Left lobe of liver (tissue), 2 donors: ENCODE results near the gene CIB4. TPM values are rescaled to one million over a fixed set of nuclear protein-coding genes. Genes with fewer than 3 reads are reported as not detected.
"Not testable (repeated sequence)": the region's sequence is repeated elsewhere in the genome, so short reads cannot be mapped to it uniquely, and the experiment has no call there.

Experiments
- ATAC-seq: fragments of 200-7000 bp; cut with Tn5 transposase; one replicate; pipeline ENCODE4 v1.9.1; 2020; ENCODE audit warnings: mild to moderate bottlenecking, moderate library complexity
- DNase-seq: peaks from one replicate; pipeline ENCODE4 v3.0.0-alpha.2; 2020; ENCODE audit warnings: low spot score
- total RNA-seq: library from RNA; stranded (reverse); gene quantifications from one replicate; pipeline ENCODE4 v1.2.1, GENCODE V29; 2021
- donor health status: DM: no; HTN: no; CAD: no; lungs with moderate emphysema.
- donor health status: DM: no; HTN: yes; CAD: no.

Gene CIB4
- total RNA-seq, 1 donor from 2014 or later = not detected

DNA sequence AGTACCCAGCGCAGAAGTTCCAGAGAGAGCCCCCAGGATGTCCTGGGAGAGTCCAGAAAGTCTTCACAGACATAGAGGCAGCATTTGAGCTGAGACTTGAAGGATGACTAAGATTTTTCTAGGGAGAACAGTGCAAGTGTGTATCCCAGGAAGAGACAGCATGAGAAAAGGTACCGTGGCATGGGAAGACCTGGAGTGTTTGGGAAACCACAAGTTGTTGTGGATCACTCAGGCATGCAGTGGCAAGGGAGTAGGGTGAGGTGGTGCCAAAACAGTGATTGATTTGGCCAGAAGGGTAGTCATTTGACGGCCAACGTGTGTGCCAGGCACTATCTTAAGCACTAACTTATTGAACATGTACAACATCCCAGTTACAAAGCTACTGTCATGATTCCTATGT is 26.9 kb upstream of the CIB4 start:
- DNase-seq (no peak), ATAC-seq (no peak)

DNA sequence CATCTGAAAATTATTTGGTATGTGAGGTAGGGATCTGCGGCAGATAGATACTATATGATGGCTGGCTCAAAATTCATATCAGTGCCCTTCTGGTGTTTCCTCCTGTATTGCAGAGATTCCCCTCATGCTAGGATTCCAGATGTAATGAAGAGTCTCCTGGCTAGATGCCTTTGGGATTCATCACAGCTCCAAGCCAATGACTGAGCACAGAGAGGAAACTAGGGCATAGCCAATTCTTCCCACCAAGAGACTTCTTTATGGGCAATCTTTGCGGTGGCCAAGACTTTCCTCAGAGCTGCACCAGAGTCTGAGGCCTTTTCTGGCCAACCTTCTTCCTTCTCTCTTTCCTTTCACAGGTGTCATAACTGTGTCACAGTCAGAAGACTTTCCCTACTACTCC is 25.5 kb upstream of the CIB4 start:
- ATAC-seq (no peak), DNase-seq (no peak)

DNA sequence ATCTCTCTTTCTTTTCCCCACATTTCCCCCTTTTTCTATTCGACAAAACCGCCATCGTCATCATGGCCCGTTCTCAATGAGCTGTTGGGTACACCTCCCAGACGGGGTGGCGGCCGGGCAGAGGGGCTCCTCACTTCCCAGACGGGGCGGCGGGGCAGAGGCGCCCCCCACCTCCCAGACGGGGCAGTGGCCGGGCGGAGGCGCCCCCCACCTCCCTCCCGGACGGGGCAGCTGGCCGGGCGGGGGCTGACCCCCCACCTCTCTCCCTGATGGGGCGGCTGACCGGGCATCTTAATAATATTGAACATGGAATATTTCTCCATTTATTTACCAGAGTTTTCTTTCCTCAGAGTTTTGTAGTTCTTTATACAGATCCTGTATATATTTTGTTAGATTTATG is 24.1 kb upstream of the CIB4 start:
- ATAC-seq, DNase-seq: not testable (repeated sequence)

DNA sequence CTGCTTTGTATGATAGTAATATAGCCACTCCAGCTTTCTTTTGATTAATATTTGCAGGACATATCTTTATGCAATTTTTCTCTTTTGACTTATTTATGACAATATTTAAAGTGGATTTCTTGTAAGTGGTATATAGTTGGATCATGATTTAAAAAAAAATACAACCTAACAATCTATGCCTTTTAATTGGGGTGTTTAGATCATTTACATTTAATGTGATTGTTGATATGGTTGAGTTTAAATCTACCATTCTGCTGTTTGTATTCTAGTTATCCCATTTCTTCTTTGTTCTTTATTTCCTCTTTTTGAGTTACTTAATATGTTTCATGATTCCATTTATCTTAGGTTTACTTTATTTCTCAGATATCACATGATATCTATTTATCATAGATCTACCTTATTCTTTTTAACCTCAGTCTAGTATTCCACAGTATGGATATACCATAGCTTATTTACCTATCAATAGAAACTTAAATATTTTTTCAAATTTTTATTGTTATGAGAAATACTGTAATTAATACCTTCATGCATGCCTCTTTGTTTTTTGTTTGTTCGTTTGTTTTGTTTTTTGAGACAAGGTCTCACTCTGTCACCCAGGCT is 19.3 kb upstream of the CIB4 start:
- no peak for ATAC-seq
- DNase-seq = no peak

DNA sequence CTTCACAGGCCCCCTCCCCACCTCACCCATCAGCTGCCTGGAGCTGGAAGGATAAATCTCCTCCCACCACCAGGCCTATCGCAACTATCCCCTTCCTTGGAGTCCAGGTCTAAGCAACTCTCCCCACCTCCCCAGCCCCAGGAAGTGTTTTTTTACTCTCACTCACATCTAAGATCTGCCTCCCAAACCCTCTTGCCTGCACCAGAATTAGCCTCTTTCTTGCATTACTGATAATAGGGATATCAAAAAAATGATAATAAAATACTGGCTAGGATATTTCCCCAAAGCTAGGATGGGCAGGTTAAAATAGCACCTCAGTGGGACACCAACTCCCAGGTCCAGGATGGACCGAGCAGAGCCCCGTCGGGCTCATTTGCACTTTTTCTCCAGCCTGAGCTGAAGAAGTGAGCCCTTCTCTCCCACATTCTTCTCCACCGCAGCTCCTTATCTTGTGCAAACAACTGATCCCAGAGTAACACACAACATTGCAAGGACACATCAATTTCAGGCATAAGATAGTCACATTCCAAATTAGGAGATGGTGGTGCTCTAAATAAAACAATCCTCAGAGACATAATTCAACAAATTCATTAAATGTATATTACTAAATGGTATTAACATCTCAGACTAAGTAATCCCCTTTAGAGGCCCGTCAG is 17.7 kb upstream of the CIB4 start:
- ATAC-seq (no peak), DNase-seq (no peak)

DNA sequence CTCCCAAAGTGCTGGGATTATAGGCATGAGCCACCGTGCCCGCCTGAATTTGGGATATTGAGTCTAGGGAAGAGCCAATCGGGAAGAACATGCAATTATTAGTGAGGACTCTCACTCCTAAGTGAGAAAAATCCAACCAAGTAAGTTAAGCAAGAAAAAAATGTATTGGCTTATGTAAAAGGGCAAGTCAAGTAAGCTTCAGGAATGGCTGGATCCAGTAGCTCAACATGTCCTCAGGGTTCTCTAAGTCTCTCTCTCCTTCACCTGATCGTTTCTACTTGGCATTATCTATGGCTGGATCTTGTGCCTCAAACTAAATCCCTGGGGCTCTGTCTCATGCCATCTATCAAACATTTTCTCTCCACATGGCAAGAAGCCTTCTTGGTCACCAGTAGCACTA is 16.1 kb upstream of the CIB4 start:
- DNase-seq (no peak), ATAC-seq (no peak)

DNA sequence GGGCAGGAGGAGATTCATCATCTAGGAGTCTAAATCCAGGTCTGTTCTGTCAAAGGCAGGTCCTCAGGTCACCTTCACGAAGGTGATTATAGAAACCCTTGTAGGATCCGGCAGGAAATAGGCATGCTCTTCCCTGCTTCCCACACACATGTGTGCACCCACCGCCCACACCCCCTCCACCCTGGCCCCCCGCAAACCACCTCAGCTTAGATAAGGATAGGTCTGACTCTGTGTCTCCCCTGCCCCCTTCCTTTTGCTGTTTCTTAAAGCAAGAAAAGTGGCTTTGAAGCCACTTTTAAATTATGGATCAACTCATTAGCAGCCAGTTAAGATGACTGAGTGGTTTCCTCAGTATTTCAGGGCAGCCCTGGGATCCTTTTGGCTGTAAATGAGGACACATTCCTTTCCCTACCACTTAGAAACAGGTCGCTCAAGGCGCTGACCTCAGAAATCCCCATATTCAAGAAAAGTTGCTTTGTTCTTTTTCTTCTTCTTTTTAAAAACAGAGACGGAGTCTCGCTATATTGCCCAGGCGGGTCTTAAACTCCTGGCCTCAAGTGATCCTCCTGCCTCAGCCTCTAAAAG is 14.5 kb upstream of the CIB4 start:
- DNase-seq = no peak
- no peak for ATAC-seq

DNA sequence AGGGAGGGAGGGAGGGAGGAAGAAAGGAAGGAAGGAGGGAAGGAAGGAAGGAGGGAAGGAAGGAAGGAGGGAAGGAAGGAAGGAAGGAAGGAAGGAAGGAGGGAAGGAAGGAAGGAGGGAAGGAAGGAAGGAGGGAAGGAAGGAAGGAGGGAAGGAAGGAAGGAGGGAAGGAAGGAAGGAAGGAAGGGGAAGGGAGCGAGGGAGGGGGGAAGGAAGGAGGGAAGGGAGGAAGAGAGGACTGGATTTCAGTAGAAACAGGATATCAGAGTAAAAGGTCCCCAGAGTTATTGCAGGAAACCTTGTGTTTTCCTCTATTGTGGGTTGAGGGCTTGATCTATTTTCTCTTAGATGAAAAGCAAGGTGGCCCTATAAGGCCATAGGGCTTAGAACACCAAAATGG is 14.0 kb upstream of the CIB4 start:
- not testable (repeated sequence) for DNase-seq, ATAC-seq

DNA sequence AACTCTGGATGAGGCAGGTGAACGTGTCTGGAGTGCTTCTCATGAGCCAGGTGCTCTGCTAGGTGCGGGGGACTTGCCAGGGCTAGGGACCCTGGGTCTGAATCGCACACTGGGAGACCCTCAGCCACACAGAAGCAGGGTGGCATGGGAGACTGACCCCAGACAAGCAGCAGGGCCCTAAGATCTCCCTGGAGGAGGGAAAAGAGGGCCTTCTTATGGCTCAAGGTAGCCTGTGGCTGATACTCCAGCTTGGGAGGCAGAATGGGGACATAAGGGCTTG is 12.8 kb upstream of the CIB4 start:
- no peak for DNase-seq
- no peak for ATAC-seq

DNA sequence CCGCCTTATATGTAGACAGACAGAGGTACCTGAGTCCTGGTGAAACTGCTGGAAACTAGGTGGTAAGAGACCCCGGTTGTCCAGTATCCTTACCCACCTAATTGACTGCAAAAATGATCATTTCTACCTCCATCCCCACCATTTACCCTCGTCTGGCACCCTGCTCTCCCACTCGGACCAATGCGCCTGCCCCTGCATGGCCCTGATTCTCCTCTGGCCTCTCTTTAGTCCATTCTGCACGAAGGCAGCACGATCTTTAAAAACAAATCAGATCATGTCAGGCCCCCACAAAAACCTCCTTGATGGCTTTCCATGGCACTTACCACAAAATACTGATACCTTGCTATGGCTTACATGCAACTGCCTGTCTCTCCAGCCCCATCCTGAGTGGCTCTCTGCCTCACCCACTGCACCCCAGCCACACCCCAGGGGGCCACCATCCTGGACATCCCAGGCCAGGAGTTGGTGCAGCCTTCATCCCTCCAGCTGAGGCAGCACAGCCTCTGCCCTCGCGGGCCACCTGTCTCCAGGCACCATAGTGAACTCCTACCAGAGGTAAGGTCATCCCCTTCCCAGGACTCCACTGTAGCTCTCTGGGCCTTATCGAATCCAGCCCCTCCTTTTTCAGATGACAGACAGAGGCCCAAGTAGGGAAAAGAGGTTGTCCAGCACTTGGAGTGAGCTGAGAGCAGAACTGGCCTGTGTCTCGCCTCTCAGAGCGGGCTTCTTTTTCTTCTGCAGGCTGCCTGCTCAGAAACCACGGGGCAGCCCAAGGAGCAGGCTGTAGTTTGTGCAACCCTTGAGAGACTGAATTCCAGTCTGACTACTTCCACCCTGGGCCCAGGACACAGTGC is 12.3 kb upstream of the CIB4 start:
- ATAC-seq = no peak
- DNase-seq = peak; percentile 18

DNA sequence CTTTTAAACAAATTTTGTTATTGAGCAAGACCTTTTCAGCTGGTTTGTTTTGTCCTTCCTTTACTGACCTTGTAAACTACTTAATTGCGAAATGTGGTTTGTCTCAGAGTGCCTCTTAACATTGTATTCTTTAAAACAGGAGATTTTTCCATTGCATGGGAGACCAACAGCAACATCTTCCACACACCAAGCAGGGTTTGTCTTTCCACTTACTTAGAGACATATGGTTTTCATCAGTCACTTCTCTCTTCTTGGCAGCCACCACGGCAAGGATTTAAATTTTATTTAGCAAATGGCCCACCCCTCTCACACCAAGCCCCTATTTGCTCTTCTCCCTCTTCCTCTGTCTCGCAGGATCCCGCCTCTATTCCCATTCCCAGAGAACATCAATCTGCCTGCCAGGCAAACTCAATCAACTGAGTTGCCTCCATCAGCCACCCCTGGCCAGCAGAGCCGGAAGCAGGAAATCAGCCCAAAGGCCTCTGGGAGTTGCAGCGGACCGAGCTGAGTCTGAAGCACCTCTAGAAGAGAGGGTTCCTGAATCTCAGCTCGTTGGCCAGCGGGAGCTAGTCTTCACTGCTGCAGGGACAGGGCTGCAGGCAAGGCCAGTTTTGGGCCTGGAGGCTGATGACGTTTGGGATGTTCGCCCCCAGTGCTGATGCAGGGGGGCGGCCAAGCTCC is 11.3 kb upstream of the CIB4 start:
- ATAC-seq = no peak
- no peak for DNase-seq

DNA sequence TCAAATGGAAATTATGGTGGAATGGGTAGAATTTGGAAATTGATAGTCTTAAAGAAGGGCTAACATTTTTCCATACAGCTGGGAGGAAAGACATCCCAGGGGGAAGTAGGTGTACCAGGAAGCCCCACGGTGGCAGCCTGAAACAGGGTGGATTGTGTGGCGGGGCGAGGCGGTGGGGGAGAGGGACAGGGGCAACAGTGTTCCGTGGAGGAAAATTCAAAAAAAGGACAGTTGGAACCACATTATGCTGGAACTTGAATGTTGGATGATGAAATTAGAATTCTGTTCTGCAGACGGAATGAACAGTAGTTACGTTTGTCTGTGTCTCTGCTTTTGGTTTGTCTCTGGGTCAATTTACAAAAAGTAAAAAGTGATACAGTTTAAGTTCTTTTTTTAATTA is 10.6 kb upstream of the CIB4 start:
- ATAC-seq = no peak

DNA sequence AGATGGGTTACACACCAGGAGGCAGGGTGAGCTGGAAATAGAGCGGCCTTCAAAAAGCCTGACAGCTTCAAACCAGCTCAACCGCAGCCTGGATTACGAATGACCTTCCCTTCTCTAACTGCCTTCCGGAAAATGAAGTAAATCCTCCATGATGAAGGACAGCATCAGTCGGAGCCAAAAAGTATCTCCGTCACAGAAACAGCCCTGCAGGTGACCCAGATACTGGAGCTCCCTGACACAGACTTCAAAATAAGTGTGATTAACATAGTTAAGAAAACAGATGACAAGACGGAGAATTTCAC is 10.3 kb upstream of the CIB4 start:
- DNase-seq (no peak), ATAC-seq (no peak)

More for the DNA sequence above, 10.6 kb upstream of the CIB4 start:
- DNase-seq = no peak

DNA sequence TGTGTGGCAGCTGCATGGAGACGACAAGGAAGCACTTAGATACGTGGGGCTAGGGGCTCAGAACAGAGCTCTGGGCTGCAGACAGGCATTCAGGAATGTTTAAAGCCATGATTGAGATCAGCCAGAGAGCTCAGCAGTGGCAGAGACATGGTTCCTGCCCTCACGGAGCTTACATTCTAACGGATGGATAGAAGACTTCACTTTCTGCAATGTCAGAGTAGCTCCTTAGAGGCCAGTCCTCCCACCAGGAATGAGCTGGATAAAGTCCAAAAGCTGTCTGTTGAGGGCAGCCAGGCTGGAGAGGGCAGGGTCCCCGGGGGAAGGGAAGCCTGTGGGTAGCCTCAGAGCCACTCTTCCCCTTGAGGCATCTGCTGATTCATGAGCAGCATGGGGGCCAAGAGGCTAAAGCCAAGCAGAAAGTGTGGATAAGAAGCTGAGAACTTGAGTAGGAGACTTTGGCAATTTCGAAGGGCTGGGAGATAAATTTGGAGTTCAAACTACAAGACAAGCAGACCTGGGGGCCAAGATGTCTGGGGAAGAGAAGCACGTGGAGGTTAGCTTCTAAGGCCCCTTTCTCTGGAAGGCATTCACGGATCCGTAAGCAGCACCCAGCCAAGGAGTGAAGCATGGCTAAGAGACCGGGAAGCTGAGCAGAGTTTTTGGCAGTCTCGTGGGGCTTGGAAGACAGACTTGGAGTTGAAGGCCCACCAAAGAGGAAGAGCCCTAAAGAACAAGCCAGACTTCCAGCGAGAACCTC is 9.7 kb upstream of the CIB4 start:
- DNase-seq (peak; percentile 29), ATAC-seq (no peak)

DNA sequence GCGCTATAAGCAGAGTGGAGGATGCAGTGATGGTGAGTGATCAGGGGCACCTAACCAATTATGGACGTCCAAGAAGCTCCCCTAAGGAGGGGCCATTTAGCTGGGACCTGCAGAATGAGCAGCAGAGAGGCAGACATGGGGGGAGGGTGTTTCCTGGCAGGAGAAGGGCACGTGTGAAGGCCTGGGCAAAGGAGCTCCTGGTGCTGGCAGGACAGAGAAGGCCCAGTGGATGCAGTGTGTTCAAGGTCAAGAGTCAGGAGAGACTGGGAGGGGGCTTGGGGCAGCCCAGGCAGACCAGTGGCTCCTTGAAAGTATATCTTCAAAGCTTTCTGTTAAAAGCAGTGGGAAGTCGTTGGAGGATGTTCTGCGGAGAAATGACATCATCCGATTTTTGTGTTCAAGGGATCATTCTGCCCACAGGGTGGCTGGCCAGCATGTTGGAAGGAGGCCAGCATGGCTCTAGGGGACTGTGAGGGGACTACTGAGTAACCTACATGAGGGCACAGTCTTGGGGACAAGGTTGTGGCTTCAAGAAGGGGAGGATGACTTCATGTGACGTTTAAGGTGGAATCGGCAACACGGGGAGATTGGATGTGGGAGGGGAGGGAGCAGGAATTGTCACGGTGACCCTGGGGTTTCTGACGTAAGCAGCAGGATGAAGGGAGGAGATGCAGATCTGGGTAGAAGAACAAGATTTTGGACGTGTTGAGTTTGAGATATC is 9.0 kb upstream of the CIB4 start:
- ATAC-seq = no peak
- peak; percentile 27 for DNase-seq

DNA sequence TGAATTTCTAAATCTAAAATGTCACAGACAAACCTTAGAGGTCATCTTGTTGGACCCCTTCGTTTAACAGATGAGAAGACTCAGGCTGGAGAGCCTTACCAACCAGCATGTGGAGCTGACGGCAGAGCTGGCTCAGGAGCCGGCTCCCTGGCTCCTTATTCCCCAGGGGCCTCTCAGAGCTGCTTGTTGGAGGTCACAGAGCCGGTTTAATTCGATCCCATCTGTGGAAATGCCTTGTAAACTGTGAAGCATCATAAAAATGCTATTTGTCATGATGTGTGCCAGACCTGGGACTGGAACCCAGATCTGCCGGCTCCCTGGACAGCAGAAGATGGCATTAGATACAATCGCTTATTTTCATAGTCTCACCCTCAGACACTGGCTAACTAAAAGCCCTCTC is 8.2 kb upstream of the CIB4 start:
- DNase-seq (no peak), ATAC-seq (no peak)

DNA sequence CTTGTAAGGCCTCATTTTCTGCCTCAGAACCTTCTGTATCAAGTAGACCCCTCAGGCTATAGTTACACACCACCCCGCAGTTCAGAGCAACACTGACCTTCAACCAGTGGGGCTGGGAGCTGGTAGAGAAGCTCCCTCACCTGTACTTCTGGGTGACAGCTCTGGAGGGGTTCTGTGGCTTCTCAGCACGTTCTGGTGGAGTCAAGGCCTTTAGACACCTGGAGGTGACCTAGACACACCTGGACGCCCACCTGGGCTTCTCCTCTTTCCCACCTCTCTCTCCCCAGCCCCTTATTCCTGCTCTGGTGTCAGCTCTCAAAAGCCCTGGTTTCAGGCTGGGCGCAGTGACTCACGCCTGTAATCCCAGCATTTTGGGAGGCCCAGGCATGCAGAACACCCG is 7.3 kb upstream of the CIB4 start:
- DNase-seq (peak; percentile 34), ATAC-seq (no peak)

DNA sequence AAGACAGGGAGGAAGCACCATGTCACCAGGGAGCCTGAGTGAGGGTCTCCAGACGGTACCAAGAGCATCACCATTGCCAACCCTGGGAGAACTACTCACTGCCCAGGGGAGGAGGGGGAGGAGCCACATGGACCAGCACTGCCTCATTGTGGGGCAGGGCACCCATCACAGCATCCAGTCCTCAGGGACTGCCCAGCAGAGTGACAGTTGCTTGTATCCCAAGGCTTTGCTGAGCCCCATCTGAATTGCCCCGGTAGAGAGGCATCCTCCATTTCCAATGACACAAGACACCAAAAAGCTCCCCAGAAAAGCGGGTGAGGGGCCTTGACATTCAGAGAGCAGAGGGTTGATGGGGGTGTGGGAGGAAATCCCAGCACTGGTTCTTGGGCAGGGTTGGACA is 6.8 kb upstream of the CIB4 start:
- DNase-seq (no peak), ATAC-seq (no peak)

DNA sequence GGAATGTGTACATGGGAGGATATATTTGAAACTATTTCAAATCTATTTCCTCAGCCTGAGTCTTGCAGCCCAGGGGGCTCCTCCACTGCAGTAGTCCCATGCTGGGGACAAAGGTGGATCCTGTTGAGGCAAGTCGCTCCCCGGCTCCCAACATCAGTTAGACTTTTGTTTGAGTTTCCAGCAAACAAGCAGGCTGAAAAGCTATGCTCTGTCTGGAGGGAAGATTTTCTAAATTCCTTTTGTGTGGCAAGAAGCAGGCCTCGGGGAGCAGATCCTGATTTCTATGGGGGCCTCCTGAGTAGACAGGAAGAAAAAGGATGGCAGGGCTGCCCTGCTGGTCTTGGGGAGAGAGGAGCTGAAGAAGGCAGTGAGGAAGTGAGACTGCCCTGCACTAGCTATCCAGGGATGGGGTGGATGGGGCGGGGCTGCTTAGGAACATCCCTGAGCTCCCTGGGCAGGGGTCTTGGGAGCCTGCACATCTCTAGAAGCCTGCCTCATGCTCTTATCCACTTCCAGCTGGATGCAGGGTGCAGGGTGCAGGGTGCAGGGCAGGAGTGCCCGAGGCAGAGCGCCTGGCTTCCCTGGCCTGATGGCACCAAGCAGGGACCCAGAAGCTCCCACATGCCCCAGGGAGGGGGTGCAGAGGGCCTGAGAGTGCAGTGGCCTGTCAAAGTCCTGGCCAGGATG is 6.0 kb upstream of the CIB4 start:
- ATAC-seq = no peak

DNA sequence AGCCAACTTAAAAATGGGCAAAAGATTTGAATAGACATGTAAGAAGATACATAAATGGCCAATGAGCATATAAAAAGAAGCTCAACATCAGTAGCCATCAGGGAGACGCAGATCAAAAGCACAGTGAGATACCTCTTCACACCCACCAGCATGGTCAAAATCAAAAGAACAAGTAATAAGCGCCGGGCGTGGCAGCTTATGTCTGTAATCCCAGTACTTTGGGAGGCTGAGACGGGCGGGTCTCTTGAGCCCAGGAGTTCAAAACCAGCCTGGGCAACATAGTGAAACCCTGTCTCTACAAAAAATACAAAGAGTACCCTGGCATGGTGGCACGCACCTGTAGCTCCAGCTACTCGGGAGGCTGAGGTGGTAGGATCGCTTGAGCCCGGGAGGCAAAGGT is 4.6 kb upstream of the CIB4 start:
- DNase-seq (no peak), ATAC-seq (no peak)

More for the DNA sequence above, 6.0 kb upstream of the CIB4 start:
- no peak for DNase-seq
